OCI-LY1 (cell line): ENCODE measurements around the gene ATCAY.

ENCODE experiments used
- H2AFZ ChIP-seq: fragments of 200-600 bp; sonication (generic), shearing (Covaris generic); 2 replicates; pipeline ENCODE4 v1.6.0; 2014; ENCODE audit warnings: antibody characterized with exemption, mild to moderate bottlenecking, low read length
- H3F3A ChIP-seq: fragments of 200-600 bp; sonication (generic), shearing (Covaris generic); 2 replicates; pipeline ENCODE4 v1.6.0; 2014; ENCODE audit warnings: mild to moderate bottlenecking, antibody characterized with exemption, low read length, moderate library complexity; ENCODE audit not compliant: insufficient read depth
- H3K27ac ChIP-seq: fragments of 200-600 bp; sonication (generic); 2 replicates; pipeline ENCODE4 v1.5.1; 2014; ENCODE audit warnings: low read length, mixed run types, mild to moderate bottlenecking, low read depth; ENCODE audit not compliant: poor library complexity, severe bottlenecking
- H3K27me3 ChIP-seq: fragments of 200-600 bp; sonication (generic); 2 replicates; pipeline ENCODE4 v1.6.0; 2014; ENCODE audit warnings: antibody characterized with exemption, mild to moderate bottlenecking, low read length, moderate library complexity; ENCODE audit not compliant: insufficient read depth
- H3K36me3 ChIP-seq: fragments of 200-600 bp; sonication (generic); 2 replicates; pipeline ENCODE4 v1.6.1; 2014; ENCODE audit warnings: mild to moderate bottlenecking, antibody characterized with exemption, low read length, moderate library complexity, mixed read lengths; ENCODE audit not compliant: insufficient read depth
- H3K4me1 ChIP-seq: fragments of 200-600 bp; sonication (generic); 2 replicates; pipeline ENCODE4 v1.5.1; 2014; ENCODE audit warnings: mild to moderate bottlenecking, low read length, moderate library complexity; ENCODE audit not compliant: insufficient read depth, severe bottlenecking
- H3K4me2 ChIP-seq: fragments of 200-600 bp; sonication (generic), shearing (Covaris generic); 2 replicates; pipeline ENCODE4 v1.6.1; 2014; ENCODE audit warnings: low read length
- H3K4me3 ChIP-seq: fragments of 200-600 bp; sonication (generic); 2 replicates; pipeline ENCODE4 v1.5.1; 2014; ENCODE audit warnings: low read length, low read depth, mild to moderate bottlenecking, mixed read lengths; ENCODE audit not compliant: poor library complexity, severe bottlenecking
- H3K79me2 ChIP-seq: fragments of 200-600 bp; shearing (Covaris generic); 2 replicates; pipeline ENCODE4 v1.6.1; 2016; ENCODE audit warnings: mixed run types, low read length, mixed read lengths; ENCODE audit not compliant: insufficient read depth
- H3K9ac ChIP-seq: fragments of 200-600 bp; sonication (generic), shearing (Covaris generic); 2 replicates; pipeline ENCODE4 v1.6.1; 2014; ENCODE audit warnings: mild to moderate bottlenecking, low read length, mixed read lengths
- H3K9me2 ChIP-seq: fragments of 200-600 bp; sonication (generic), shearing (Covaris generic); 2 replicates; pipeline ENCODE4 v1.6.1; 2014; ENCODE audit warnings: low read depth, mild to moderate bottlenecking, low read length, mixed read lengths
- H3K9me3 ChIP-seq: fragments of 200-600 bp; shearing (Covaris generic); 2 replicates; pipeline ENCODE4 v1.6.1; 2014; ENCODE audit warnings: low read length, mixed read lengths
- H4K20me1 ChIP-seq: fragments of 200-600 bp; sonication (generic), shearing (Covaris generic); 2 replicates; pipeline ENCODE4 v1.6.0; 2016; ENCODE audit warnings: mild to moderate bottlenecking, low read length; ENCODE audit not compliant: insufficient read depth
- CTCF ChIP-seq: fragments of 200-600 bp; sonication (generic), shearing (Covaris generic); IDR thresholded peaks from 2 replicates; pipeline ENCODE4 v1.5.1; 2017; ENCODE audit warnings: mild to moderate bottlenecking, antibody characterized with exemption, low read length, moderate library complexity, mixed read lengths
- EZH2 ChIP-seq: fragments of 200-600 bp; sonication (generic), shearing (Covaris generic); IDR thresholded peaks from 2 replicates; pipeline ENCODE4 v1.8.0; 2017; ENCODE audit warnings: borderline replicate concordance, mixed run types, mild to moderate bottlenecking, antibody characterized with exemption, low read length, moderate library complexity, mixed read lengths

ATCAY gene

GRCh38 chr19:3910105-3910504 lies 29.6 kb downstream of the ATCAY start:
- Histone ChIP-seq H3F3A (no peaks in the 10 kb centered on the region), H3K36me3 (no peaks in the 10 kb centered on the region), H3K9ac (no peak overlapping the region), H4K20me1 (no peaks in the 10 kb centered on the region), H3K27me3 (no peaks in the 10 kb centered on the region), H3K79me2 (no peaks in the 10 kb centered on the region), H3K4me3 (no peak overlapping the region), H3K27ac (no peak overlapping the region), H3K9me3 (no peaks in the 10 kb centered on the region), H3K4me2 (no peak overlapping the region), H2AFZ (no peak overlapping the region), H3K4me1 (no peaks in the 10 kb centered on the region), H3K9me2 (no peaks in the 10 kb centered on the region)
- TF ChIP-seq EZH2, result no peak
- no peak for TF ChIP-seq CTCF

GRCh38 chr19:3914199-3914598 lies 33.7 kb downstream of the ATCAY start:
- Histone ChIP-seq H3K9ac (no peak overlapping the region), H3K4me1 (no peaks in the 10 kb centered on the region), H3K9me3 (no peaks in the 10 kb centered on the region), H3K4me3 (no peak overlapping the region), H3K27me3 (no peaks in the 10 kb centered on the region; the same call in 1 of the 2 replicates), H3K4me2 (no peak overlapping the region), H2AFZ (no peak overlapping the region), H3K9me2 (no peaks in the 10 kb centered on the region), H3F3A (no peaks in the 10 kb centered on the region), H3K27ac (no peak overlapping the region), H3K79me2 (no peaks in the 10 kb centered on the region), H3K36me3 (no peaks in the 10 kb centered on the region), H4K20me1 (no peaks in the 10 kb centered on the region)
- TF ChIP-seq EZH2 (no peak), CTCF (no peak)

GRCh38 chr19:3916033-3916432 lies 35.5 kb downstream of the ATCAY start:
- Histone ChIP-seq H3K9me3 (no peaks in the 10 kb centered on the region), H4K20me1 (no peaks in the 10 kb centered on the region), H3K9ac (no peak overlapping the region), H3K27ac (no peak overlapping the region), H3K27me3 (no peaks in the 10 kb centered on the region; the same call in 1 of the 2 replicates), H3K79me2 (no peaks in the 10 kb centered on the region), H3K4me3 (no peak overlapping the region), H3K4me2 (no peak overlapping the region), H3F3A (no peaks in the 10 kb centered on the region), H3K4me1 (no peaks in the 10 kb centered on the region), H2AFZ (no peak overlapping the region), H3K9me2 (no peaks in the 10 kb centered on the region), H3K36me3 (no peaks in the 10 kb centered on the region; the same call in 1 of the 2 replicates)
- TF ChIP-seq EZH2 (no peak), CTCF (no peak)
